ENCODE results near the gene SEMA5A. TPM values are rescaled to one million over a fixed set of nuclear protein-coding genes. Genes with fewer than 3 reads are reported as not detected.

SEMA5A gene
- total RNA-seq, 2 donors from 2014 or later: 16.2 to 19.7 TPM

DNA sequence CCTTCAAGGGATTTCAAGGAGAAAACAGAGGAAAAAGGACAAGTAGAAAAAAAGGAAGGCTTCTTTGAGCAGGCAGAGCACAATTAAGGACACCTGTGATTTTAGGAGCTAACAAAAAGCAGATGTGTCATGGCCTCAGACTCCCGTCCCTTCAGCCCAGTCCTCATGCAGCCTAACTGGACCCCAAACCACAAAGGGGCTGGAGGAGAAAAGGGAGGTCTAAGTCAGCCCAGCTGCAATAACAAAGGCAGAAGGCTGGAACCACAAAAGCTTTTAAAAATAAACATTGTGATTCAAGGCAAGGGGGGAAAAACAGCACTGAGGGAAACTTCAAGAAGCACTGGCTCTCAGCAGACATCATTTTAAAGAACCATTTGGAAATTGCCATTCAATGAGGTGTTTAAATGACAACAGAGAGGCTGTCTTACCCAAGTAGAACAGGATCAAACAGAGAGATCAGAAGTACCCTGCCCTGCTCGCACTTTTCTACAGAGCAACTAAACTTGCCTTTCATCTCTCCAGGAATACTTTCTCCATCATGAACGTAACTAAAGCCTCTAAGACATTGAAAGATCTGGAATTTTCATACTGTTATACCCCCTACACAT, 89.3 kb downstream of the SEMA5A start:
- DNase-seq (no peak), ATAC-seq (peak in 1 of 2 donors; percentile 24)
- intact Hi-C loops (cut with DNase I): no loop called here

- intact Hi-C loops (cut with DNase I): no loop called here
- no peak for ATAC-seq
Observed at GRCh38 chr5:9455826-9456434, 89.9 kb downstream of the SEMA5A start.

GRCh38 chr5:9454491-9454890, 91.4 kb downstream of the SEMA5A start:
- DNase-seq: no peak
- intact Hi-C loops (cut with DNase I): no loop called here
- ATAC-seq: no peak

More at GRCh38 chr5:9455826-9456434, 89.9 kb downstream of the SEMA5A start:
- no peak for DNase-seq

- no peak for ATAC-seq
- intact Hi-C loops (cut with DNase I): no loop called here
- no peak for DNase-seq
Observed at GRCh38 chr5:9454012-9454481, 91.8 kb downstream of the SEMA5A start.

DNA sequence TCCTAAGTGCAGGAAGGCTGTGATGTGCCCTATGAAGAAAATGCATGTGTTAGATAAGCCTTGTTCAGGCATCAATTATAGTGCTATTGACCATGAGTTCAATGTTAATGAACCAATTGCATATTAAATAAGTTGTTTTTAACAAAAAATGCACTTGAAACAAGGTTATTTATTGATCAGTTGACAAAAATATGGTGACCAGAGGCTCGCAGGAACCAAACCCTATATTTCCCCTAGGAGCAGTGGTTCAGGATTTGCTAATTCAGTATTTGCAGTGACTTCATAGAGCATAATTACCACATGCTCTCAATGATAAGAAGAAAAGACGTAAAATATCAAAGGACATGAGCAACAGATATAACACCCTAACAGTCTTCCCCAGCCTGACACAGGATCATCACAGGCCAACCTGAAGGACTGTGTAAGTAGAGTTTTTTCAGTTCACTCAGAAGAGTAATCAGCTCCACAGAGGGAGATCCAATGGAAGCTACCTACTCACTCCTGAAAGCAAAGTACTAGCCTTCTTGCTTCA, 92.3 kb downstream of the SEMA5A start:
- DNase-seq: no peak
- intact Hi-C loops (cut with DNase I): no loop called here
- ATAC-seq: no peak

- intact Hi-C loops (cut with DNase I): no loop called here
- ATAC-seq (peak; percentile 81 to 92), DNase-seq (no peak)
Observed at GRCh38 chr5:9452181-9452580, 93.7 kb downstream of the SEMA5A start.

- intact Hi-C loops (cut with DNase I): no loop called here
Observed at GRCh38 chr5:9451037-9451436, 94.8 kb downstream of the SEMA5A start.

DNA sequence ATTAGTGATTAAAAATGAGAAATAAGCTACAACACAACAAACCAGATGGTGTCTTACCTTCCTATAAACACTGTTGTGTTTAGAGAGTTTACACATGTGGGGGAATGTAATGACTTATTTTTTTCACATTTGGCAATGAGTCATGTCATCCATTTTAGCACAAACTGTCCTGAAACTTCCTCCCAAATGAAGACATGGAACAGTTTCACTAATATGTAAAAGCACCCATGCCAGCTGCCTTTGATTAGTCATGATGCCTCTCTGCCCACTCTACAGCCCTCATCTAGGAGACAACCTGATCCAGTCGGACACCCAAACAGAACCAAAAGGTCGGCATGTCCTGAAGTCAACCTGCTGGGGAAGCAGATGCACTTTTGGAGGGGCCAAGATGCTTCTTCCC, 98.2 kb downstream of the SEMA5A start:
- intact Hi-C loops (cut with DNase I): no loop called here
- ATAC-seq: no peak
- DNase-seq: no peak

More at GRCh38 chr5:9451037-9451436, 94.8 kb downstream of the SEMA5A start:
- DNase-seq: no peak
- no peak for ATAC-seq

DNA sequence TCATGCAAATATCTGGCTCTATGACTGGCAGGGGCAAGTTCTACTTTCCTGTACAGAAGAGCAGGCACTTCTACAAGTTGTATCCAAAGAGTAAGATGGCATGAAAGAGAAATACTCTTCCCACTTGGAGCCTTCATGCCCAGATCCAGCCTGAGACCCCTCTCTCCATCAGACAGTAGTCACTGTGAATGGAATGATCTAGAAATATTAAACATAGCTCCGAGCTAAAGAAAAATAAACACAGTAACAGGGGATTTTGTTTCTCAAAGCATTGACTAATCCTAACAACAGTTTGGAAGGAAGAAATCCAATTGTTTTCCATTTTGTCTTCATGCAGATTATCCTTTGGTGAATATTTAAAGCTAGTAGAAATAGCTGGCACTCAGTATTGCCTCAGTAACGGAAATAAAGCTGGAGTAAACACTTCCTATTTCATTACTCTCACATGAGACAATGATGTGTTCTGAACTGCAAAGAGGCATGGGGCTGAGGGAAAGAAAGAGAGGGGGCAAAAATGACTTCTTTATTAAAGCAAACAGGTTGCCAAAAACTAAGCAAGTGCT, 100.0 kb downstream of the SEMA5A start:
- no peak for DNase-seq
- no peak for ATAC-seq
- intact Hi-C loops (cut with DNase I): no loop called here

- DNase-seq (no peak), ATAC-seq (no peak)
- intact Hi-C loops (cut with DNase I): no loop called here
Observed at GRCh38 chr5:9444346-9444745, 101.5 kb downstream of the SEMA5A start.

DNA sequence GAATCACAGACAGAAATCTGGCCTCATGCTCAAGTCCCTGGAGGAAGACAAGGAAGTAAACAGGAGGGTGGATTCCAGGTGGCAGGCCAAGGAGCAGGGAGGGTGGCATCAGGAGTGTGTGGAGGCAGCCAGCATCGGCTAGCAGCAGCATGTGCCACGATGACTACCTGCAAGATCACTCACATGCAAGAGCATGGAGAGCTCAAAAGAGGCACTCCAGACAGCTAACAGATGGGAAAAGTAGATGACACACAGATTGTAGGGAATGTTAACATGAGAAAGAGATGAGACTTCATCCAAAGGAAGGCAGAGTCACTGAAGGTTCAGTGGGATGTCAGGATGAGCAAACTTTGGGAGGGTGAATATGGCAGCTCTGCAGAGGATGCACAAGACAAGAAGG, 104.3 kb downstream of the SEMA5A start:
- DNase-seq: no peak
- intact Hi-C loops (cut with DNase I): no loop called here
- no peak for ATAC-seq

DNA sequence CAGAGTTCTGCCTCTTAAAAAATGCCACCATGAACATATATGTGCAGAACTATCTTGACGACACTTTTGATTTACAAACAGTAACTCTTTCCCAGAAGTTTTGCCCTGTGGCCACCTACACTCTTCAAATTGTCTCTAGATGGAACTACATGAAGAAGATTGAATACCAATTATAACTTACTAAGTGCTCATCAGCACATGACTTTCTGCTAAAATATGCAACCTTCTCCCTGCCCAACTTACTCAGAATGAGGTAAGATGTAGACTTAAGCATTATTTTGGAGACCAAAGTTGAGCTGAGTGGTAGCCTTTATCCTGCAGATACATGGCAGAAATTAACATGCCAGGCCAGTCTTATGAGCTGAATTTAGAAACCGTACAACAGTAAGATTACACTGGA, 105.4 kb downstream of the SEMA5A start:
- DNase-seq: no peak
- peak in 1 of 2 donors; percentile 49 for ATAC-seq
- intact Hi-C loops (cut with DNase I): no loop called here

- intact Hi-C loops (cut with DNase I): no loop called here
- no peak for DNase-seq
- peak; percentile 34 to 37 for ATAC-seq
Observed at GRCh38 chr5:9439531-9440292, 106.2 kb downstream of the SEMA5A start.

DNA sequence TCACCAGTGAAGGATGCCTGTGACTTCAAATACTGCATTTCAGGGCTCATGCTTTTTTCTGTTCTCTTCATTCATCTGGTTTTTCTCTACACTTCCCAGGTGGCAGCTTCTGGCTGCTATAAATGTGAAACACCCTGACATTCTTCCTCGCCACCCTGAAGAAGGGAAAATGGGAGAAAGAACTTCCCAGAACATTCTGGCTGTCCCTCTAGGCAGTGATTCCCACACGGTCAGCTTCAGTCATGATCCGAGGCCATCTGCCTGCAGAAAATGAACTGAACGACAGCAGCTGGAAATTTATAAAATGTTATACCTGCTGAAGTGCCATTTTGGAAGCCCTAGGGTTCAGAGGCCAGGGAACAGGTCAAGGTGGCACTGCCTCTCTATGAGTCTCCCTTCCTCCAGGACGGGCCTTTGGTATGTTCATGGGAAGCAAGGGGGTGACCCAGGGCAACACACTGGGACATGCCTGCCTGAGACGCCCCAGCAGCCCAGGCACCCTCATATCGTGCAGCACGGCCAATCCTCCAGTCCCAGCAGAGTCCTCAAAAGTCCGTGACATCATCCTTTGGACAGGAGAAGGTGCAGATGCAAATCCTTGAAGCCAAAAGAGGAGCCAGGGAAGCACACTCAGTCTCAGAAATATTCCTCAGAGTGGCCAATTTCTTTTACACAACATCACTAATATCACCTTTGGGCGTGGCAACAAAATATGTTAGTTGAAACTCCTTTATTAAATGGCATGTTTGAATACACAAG, 107.1 kb downstream of the SEMA5A start:
- intact Hi-C loops (cut with DNase I): no loop called here

DNA sequence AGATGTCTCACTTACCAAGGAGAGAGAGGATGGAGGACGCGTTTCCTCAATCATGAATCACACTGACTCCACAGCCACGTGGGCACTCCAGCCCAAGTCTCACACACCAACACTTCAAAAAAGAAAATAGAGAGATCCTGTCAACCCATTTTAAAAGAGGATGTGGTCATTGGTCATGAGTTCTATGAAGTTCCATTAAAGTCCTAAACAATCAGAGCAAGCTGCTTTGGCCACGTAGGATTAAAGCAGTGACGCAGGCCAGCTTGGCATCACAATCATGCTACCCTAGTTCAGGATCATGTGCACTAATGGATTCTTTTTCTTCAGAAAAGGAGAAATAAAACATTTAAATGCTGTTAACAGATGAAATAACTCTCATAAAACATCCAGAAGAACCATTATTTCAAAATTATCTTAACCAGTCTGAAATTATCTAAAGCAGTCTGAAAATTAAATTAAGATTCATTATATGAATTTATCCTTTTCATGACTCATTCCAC, 108.1 kb downstream of the SEMA5A start:
- no peak for ATAC-seq
- intact Hi-C loops (cut with DNase I): no loop called here
- no peak for DNase-seq

More for the DNA sequence above, 107.1 kb downstream of the SEMA5A start:
- no peak for DNase-seq
- ATAC-seq: no peak

GRCh38 chr5:9431496-9432258, 114.2 kb downstream of the SEMA5A start:
- ATAC-seq (peak in 1 of 2 donors; percentile 19), DNase-seq (no peak)
- intact Hi-C loops (cut with DNase I): no loop called here

- intact Hi-C loops (cut with DNase I): no loop called here
- ATAC-seq (peak in 1 of 2 donors; percentile 23), DNase-seq (no peak)
Observed at GRCh38 chr5:9431151-9431495, 114.8 kb downstream of the SEMA5A start.

DNA sequence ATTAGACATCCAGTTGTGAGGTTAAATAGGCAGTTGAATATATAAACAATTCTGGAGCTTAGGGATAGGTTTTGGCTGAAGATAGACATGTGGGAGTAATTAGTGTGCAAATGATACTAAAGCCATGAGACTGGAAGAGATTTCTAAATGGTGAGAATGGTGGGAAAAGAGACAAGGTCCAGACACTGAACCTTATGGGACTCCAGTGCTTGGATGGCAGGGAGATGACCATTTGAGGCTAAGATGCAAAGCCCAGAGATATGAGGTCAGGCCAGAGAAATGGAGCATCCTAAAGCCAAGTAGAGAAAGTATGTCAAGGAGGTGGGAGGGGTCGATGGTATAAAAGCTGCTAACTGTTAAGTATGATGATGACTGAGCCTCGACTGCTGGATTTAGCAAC, 115.6 kb downstream of the SEMA5A start:
- ATAC-seq: no peak
- intact Hi-C loops (cut with DNase I): no loop called here
- DNase-seq: no peak

Measured in left cardiac atrium (tissue), 4 donors.